Glomerular endothelial cell (primary cell): ENCODE data around the gene GALK2. TPM values are rescaled to one million over a fixed set of nuclear protein-coding genes. Genes with fewer than 3 reads are reported as not detected.
"Not testable (repeated sequence)": the region's sequence is repeated elsewhere in the genome, so short reads cannot be mapped to it uniquely, and the experiment has no call there.

Experiments
- DNase-seq: peaks from one replicate; pipeline ENCODE4 v3.0.0-alpha.2; 2011; ENCODE audit warnings: low read depth, low spot score; ENCODE audit errors: extremely low read depth
- total RNA-seq: library from RNA; depleted of rRNA; stranded (reverse); fragments of >200 nt; gene quantifications from 2 replicates; pipeline ENCODE4 v1.2.3, GENCODE V29; 2015

The GALK2 gene
- total RNA-seq, 1 donor from 2014 or later: 28.8 TPM

GRCh38 chr15:49328941-49329340 lies 158.9 kb downstream of the GALK2 start:
- DNase-seq: no peak

- DNase-seq: no peak
Observed at GRCh38 chr15:49330166-49330565, 160.1 kb downstream of the GALK2 start.

- no peak for DNase-seq
Observed at GRCh38 chr15:49331442-49331841, 161.4 kb downstream of the GALK2 start.

- DNase-seq: no peak
Observed at GRCh38 chr15:49331951-49332350, 161.9 kb downstream of the GALK2 start.

GRCh38 chr15:49339656-49340055 lies 169.6 kb downstream of the GALK2 start:
- DNase-seq: no peak

GRCh38 chr15:49343546-49343945 lies 173.5 kb downstream of the GALK2 start:
- DNase-seq: peak; percentile 25

GRCh38 chr15:49354439-49354838 lies 184.4 kb downstream of the GALK2 start:
- DNase-seq: not testable (repeated sequence)

- no peak for DNase-seq
Observed at GRCh38 chr15:49361370-49361769, 191.3 kb downstream of the GALK2 start.

GRCh38 chr15:49366496-49366895 lies 196.4 kb downstream of the GALK2 start:
- no peak for DNase-seq

- DNase-seq: no peak
Observed at GRCh38 chr15:49370782-49371181, 200.7 kb downstream of the GALK2 start.

GRCh38 chr15:49372366-49372765 lies 202.3 kb downstream of the GALK2 start:
- no peak for DNase-seq

GRCh38 chr15:49379996-49380395 lies 209.9 kb downstream of the GALK2 start:
- DNase-seq: no peak

- DNase-seq: no peak
Observed at GRCh38 chr15:49380912-49381311, 210.9 kb downstream of the GALK2 start.

Other genes starting within 250 kb of the GALK2 start
- gene SHC4, start 206.3 kb upstream of the GALK2 start, total RNA-seq: 1.1 and 2.8 TPM in 2 replicates
- gene SECISBP2L, start 123.8 kb upstream of the GALK2 start, total RNA-seq: 24.5 and 38.0 TPM in 2 replicates
- gene COPS2, start 14.6 kb upstream of the GALK2 start, total RNA-seq: 41.8 and 45.6 TPM in 2 replicates